HAP-1 (cell line): ENCODE data around the gene ADAMTS6.

Experiments used
- DNase-seq, 2 experiments: peaks; one replicate each; pipeline ENCODE4 v3.0.0-alpha.2; 2016 to 2020; ENCODE audit warnings: low spot score in 2 of 2
- H3K27me3 ChIP-seq: fragments of 250-450 bp; sonication (Bioruptor Pico); 2 replicates; pipeline ENCODE4 v1.5.1; 2020; ENCODE audit warnings: low read depth, mild to moderate bottlenecking, moderate library complexity
- H3K36me3 ChIP-seq: fragments of 250-450 bp; sonication (Bioruptor Pico); replicated peaks from 2 replicates; pipeline ENCODE4 v1.5.1; 2020; ENCODE audit warnings: mild to moderate bottlenecking
- H3K4me1 ChIP-seq: fragments of 250-450 bp; sonication (Bioruptor Pico); 2 replicates; pipeline ENCODE4 v1.5.1; 2020; ENCODE audit warnings: mild to moderate bottlenecking
- H3K4me3 ChIP-seq: fragments of 250-450 bp; sonication (Bioruptor Pico); 2 replicates; pipeline ENCODE4 v1.5.1; 2020; ENCODE audit warnings: mild to moderate bottlenecking, moderate library complexity
- H3K9me3 ChIP-seq: fragments of 250-450 bp; sonication (Bioruptor Pico); 2 replicates; pipeline ENCODE4 v1.5.1; 2020; ENCODE audit warnings: mild to moderate bottlenecking, moderate library complexity
- in situ Hi-C: fragments of 300-500 bp; cut with MboI; formaldehyde crosslinking; loops from 3 replicates; pipeline ENCODE4 v1.14.3; 2020; ENCODE audit warnings: low sequenced_read_pairs, inconsistent platforms, mixed read lengths

Gene ADAMTS6

DNA sequence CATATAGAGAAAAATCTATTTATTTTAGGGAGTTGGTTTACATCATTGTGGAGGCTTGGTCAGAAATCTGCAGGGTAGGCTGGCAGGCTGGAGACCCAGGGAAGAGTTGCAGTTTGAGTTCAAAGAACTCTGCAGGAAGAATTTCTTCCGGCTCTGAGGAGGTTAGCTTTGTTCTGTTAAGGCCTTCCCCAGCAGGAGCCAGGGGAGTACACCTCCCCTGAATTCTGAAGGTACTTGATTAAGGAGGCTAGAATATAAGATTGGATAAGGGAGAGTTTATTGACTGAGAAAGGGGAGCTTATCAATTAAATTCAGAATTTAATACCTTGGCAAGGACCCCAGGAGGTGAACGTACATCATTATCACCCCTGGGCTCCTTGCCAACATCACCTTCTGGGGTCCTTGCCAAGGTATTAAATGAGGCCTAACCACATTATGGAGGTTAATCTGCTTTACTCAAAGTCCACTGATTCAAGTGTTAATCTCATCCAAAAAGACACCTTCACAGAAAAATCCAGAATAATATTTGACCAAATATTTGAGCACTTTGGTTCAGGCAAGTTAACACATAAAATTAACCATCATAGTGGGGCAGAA lies 361.3 kb downstream of the ADAMTS6 start:
- H3K9me3 ChIP-seq = no peaks in the 10 kb centered on the region
- DNase-seq = no peak
- H3K36me3 ChIP-seq = no peaks in the 10 kb centered on the region
- peaks cover 9% of the 10 kb centered on the region for H3K4me1 ChIP-seq
- in situ Hi-C loops = no loop called here
- H3K27me3 ChIP-seq = no peaks in the 10 kb centered on the region
- no peak overlapping the region for H3K4me3 ChIP-seq

- Histone ChIP-seq H3K4me1 (no peaks in the 10 kb centered on the region), H3K36me3 (no peaks in the 10 kb centered on the region), H3K9me3 (no peaks in the 10 kb centered on the region), H3K27me3 (no peaks in the 10 kb centered on the region), H3K4me3 (no peak overlapping the region)
- no peak for DNase-seq
- in situ Hi-C loops = no loop called here
These were observed 364.2 kb downstream of the ADAMTS6 start for GRCh38 chr5:65117525-65117924.

DNA sequence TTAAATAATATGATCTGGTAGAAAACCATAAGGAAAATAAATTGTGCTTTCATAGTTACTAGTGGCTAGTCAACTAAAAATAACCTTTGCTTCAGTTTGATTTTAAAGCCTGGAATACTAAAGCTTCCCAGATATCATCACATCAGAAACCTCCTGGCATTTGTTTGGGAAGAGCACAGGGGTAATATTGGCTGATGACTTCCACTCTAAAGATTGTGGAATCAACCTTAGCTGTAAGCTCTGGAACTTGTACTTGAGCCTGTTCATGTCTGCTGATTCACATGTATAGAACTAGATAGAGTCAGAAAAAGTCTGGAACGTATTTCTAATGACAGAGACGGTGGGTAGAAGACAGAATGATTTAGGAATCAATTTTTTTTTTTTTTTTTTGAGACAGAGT lies 367.9 kb downstream of the ADAMTS6 start:
- Histone ChIP-seq H3K4me3 (no peak overlapping the region), H3K9me3 (no peaks in the 10 kb centered on the region), H3K36me3 (no peaks in the 10 kb centered on the region), H3K27me3 (no peaks in the 10 kb centered on the region), H3K4me1 (no peaks in the 10 kb centered on the region)
- DNase-seq = no peak
- in situ Hi-C loops = no loop called here

- no peak for DNase-seq
- H3K4me1 ChIP-seq = no peaks in the 10 kb centered on the region
- no peaks in the 10 kb centered on the region for H3K9me3 ChIP-seq
- H3K4me3 ChIP-seq = no peak overlapping the region
- H3K27me3 ChIP-seq = no peaks in the 10 kb centered on the region
- in situ Hi-C loops = no loop called here
- H3K36me3 ChIP-seq = no peaks in the 10 kb centered on the region
These were observed 369.6 kb downstream of the ADAMTS6 start for GRCh38 chr5:65111961-65112658.

GRCh38 chr5:65108786-65109743 lies 372.7 kb downstream of the ADAMTS6 start:
- no peak for DNase-seq
- Histone ChIP-seq H3K27me3 (no peaks in the 10 kb centered on the region), H3K4me1 (no peaks in the 10 kb centered on the region), H3K9me3 (no peaks in the 10 kb centered on the region), H3K4me3 (no peak overlapping the region), H3K36me3 (no peaks in the 10 kb centered on the region)
- in situ Hi-C loops = no loop called here

DNA sequence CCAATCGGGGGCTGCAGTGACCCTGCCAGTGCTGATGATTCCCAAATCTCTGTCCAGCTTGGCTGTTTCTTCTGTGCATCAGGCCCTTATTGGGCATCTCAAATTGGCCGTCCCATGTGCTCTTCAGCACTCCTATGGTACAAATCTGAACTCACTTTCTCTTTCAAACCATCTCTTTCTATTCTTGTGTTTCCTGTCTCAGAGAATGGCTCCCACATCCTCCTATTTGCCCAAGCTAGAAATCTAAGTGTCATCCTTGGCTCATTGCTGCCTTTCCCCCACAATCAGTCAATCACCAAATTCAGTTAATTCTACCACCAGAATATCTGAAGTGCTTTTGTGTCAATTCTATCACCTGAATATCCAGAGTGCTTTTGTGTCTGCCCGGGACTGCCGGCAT lies 376.4 kb downstream of the ADAMTS6 start:
- peaks cover 7% of the 10 kb centered on the region for H3K4me1 ChIP-seq
- in situ Hi-C loops = no loop called here
- H3K36me3 ChIP-seq = no peaks in the 10 kb centered on the region
- H3K4me3 ChIP-seq = no peak overlapping the region
- no peaks in the 10 kb centered on the region for H3K27me3 ChIP-seq
- no peaks in the 10 kb centered on the region for H3K9me3 ChIP-seq
- DNase-seq = no peak

DNA sequence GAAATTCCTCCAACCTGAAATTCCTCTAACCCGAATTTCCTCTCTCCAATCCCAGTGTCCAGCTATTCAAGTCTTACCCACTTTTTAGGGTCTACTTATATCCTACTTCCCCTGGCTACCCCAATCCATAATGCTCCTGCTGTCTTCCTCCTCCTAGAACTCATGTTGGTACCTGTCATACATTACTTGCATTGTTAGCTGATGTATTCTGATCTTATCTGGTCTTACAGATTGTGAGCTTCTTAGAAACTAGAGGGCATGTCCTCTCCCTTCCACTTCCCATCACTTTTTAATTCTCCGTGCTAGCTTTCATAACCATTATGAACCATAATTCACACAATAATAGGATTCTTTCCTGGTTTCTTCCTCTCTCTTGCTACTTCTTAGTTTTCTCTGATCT lies 376.9 kb downstream of the ADAMTS6 start:
- in situ Hi-C loops = no loop called here
- Histone ChIP-seq H3K4me1 (peaks cover 7% of the 10 kb centered on the region), H3K27me3 (no peaks in the 10 kb centered on the region), H3K9me3 (no peaks in the 10 kb centered on the region), H3K4me3 (no peak overlapping the region), H3K36me3 (no peaks in the 10 kb centered on the region)
- DNase-seq = no peak

GRCh38 chr5:65103756-65104440 lies 377.8 kb downstream of the ADAMTS6 start:
- DNase-seq = no peak
- Histone ChIP-seq H3K27me3 (no peaks in the 10 kb centered on the region), H3K36me3 (no peaks in the 10 kb centered on the region), H3K4me3 (no peak overlapping the region; the same call in 1 of the 2 replicates), H3K9me3 (no peaks in the 10 kb centered on the region), H3K4me1 (peaks cover 7% of the 10 kb centered on the region)
- in situ Hi-C loops = no loop called here

GRCh38 chr5:65102976-65103711 lies 378.6 kb downstream of the ADAMTS6 start:
- Histone ChIP-seq H3K4me1 (peaks cover 7% of the 10 kb centered on the region), H3K9me3 (no peaks in the 10 kb centered on the region), H3K36me3 (no peaks in the 10 kb centered on the region), H3K4me3 (peak overlapping the region; percentile 29), H3K27me3 (no peaks in the 10 kb centered on the region)
- DNase-seq = peak in 1 of 2 experiments; percentile 59
- in situ Hi-C loops = no loop called here

- H3K4me3 ChIP-seq = peak overlapping the region; percentile 29
- in situ Hi-C loops = no loop called here
- H3K27me3 ChIP-seq = no peaks in the 10 kb centered on the region
- no peaks in the 10 kb centered on the region for H3K36me3 ChIP-seq
- no peak for DNase-seq
- H3K9me3 ChIP-seq = no peaks in the 10 kb centered on the region
- H3K4me1 ChIP-seq = peaks cover 7% of the 10 kb centered on the region
These were observed 379.2 kb downstream of the ADAMTS6 start for GRCh38 chr5:65102371-65102975.

DNA sequence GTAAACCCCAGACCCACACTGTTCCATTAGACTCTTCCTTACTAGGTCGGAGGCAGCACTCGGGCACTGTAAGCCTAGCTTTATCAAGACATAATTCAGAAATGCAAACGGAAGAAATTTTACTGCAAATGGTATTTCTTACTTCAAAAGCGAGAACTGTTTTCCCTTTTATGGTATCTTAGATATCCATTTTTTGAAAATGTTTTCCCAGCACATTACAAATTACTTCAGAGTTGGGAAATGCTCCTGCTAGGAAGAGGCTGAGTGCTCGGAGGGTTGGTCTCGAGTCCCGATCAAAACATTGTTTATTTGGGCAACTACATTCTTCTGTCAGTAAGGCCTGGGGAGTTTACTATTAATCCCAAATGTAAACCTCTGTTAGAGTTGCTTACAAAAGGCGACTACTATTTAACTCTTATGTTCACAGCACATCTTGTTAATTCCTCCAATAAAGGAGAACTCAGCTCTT lies 380.1 kb downstream of the ADAMTS6 start:
- no peak for DNase-seq
- in situ Hi-C loops = no loop called here

GRCh38 chr5:65100911-65101631 lies 380.6 kb downstream of the ADAMTS6 start:
- in situ Hi-C loops = no loop called here
- H3K4me3 ChIP-seq = no peak overlapping the region
- no peaks in the 10 kb centered on the region for H3K36me3 ChIP-seq
- H3K4me1 ChIP-seq = peaks cover 7% of the 10 kb centered on the region
- peak; percentile 59 to 80 for DNase-seq
- no peaks in the 10 kb centered on the region for H3K27me3 ChIP-seq
- no peaks in the 10 kb centered on the region for H3K9me3 ChIP-seq

More for the DNA sequence above, 380.1 kb downstream of the ADAMTS6 start:
- Histone ChIP-seq H3K4me3 (no peak overlapping the region), H3K36me3 (no peaks in the 10 kb centered on the region), H3K4me1 (peaks cover 7% of the 10 kb centered on the region), H3K9me3 (no peaks in the 10 kb centered on the region), H3K27me3 (no peaks in the 10 kb centered on the region)
